Adrenal gland (tissue), 5 donors: Measurements from ENCODE around the gene MTOR.

ENCODE experiments used
- CTCF ChIP-seq, 6 experiments: fragments of 450-650 bp in 4 of 6; fragments of 200-600 bp in 2 of 6; sonication (generic) in 1 of 6; IDR thresholded peaks; 1 replicate in 5 of 6; 2 replicates in 1 of 6; pipeline versions ENCODE4 v1.5.1 to v1.8.0; 2016 to 2021; ENCODE audit warnings: antibody characterized with exemption in 6 of 6, mild to moderate bottlenecking in 2 of 6, moderate library complexity in 1 of 6
- POLR2A ChIP-seq, 2 donors: fragments of 450-650 bp; IDR thresholded peaks; one replicate each; pipeline ENCODE4 v1.6.1; 2017; ENCODE audit warnings: antibody characterized with exemption in 2 of 2, mild to moderate bottlenecking in 2 of 2, moderate library complexity in 1 of 2
- donor health status: DM: no; HTN: no; CAD: no.

- TF ChIP-seq CTCF (IDR thresholded peaks at IDR 0.05) (peak in 1 of 6 experiments; percentile 23), POLR2A (IDR thresholded peaks at IDR 0.05) (no peak)
Measured at GRCh38 chr1:11132563-11133293, 129.6 kb downstream of the MTOR start.
